Esophagus squamous epithelium (tissue), 4 donors: ENCODE results near the gene TWIST2.

Source experiments
- CTCF ChIP-seq, 6 experiments: fragments of 450-650 bp in 4 of 6; fragments of 200-600 bp in 2 of 6; sonication (generic) in 2 of 6; IDR thresholded peaks; one replicate each; pipeline ENCODE4 v1.5.1; 2016 to 2019; ENCODE audit warnings: antibody characterized with exemption in 6 of 6, mild to moderate bottlenecking in 4 of 6, moderate library complexity in 4 of 6
- POLR2A ChIP-seq, 4 donors: fragments of 450-650 bp; IDR thresholded peaks; one replicate each; pipeline ENCODE4 v1.6.1; 2017; ENCODE audit warnings: antibody characterized with exemption in 4 of 4, mild to moderate bottlenecking in 4 of 4, moderate library complexity in 3 of 4

- no peak for TF ChIP-seq POLR2A (IDR thresholded peaks at IDR 0.05)
- no peak for TF ChIP-seq CTCF (IDR thresholded peaks at IDR 0.05)
Measured at GRCh38 chr2:238872628-238873380, 24.9 kb downstream of the TWIST2 start.
